H1 (cell line): ENCODE data around the gene CAPNS1. TPM values are rescaled to one million over a fixed set of nuclear protein-coding genes. Genes with fewer than 3 reads are reported as not detected.

Experiments
- polyA plus RNA-seq, 7 experiments: library from polyadenylated mRNA; depleted of rRNA in 3 of 7; stranded (reverse) in 5 of 7; unstranded in 2 of 7; fragments of >200 nt in 5 of 7; fragments of 200-250 nt in 2 of 7; gene quantifications; 1 replicate in 5 of 7; 2 replicates in 1 of 7; 4 replicates in 1 of 7; pipeline versions ENCODE4 v1.2.1 to v1.2.3, GENCODE V29; 2011 to 2013; ENCODE audit warnings: missing spikeins in 2 of 7, mixed read lengths in 2 of 7
- total RNA-seq: library from RNA; stranded (reverse); fragmentation: NEBNext Ultra II Directional; extraction: Animal tissue kit (Norgen Biotek cat#: 25700); gene quantifications from 2 replicates; pipeline ENCODE4 v1.2.1, GENCODE V29; 2021
- TF ChIP-seq, protein P1 (sequence below): IDR thresholded peaks from 2 replicates; pipeline ENCODE4 v1.6.1; 2012; ENCODE audit warnings: low read length, inconsistent platforms

The CAPNS1 gene
- total and polyA plus RNA-seq, 2 of the 8 experiments (the other 6 are each of a cell fraction or from before 2014, with no cell fraction given) = 382 to 438 TPM

GRCh38 chr19:36144624-36145023 lies 4.8 kb downstream of the CAPNS1 start (continued):
- TF ChIP-seq, protein P1, sequence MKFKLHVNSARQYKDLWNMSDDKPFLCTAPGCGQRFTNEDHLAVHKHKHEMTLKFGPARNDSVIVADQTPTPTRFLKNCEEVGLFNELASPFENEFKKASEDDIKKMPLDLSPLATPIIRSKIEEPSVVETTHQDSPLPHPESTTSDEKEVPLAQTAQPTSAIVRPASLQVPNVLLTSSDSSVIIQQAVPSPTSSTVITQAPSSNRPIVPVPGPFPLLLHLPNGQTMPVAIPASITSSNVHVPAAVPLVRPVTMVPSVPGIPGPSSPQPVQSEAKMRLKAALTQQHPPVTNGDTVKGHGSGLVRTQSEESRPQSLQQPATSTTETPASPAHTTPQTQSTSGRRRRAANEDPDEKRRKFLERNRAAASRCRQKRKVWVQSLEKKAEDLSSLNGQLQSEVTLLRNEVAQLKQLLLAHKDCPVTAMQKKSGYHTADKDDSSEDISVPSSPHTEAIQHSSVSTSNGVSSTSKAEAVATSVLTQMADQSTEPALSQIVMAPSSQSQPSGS = no peak
